ENCODE measurements around the gene STXBP2. TPM values are rescaled to one million over a fixed set of nuclear protein-coding genes. Genes with fewer than 3 reads are reported as not detected.
"Not testable (repeated sequence)": the region's sequence is repeated elsewhere in the genome, so short reads cannot be mapped to it uniquely, and the experiment has no call there.

Gene STXBP2
- total RNA-seq, 1 donor from 2014 or later = 32.8 TPM

- peak; percentile 15 for TF ChIP-seq CTCF (IDR thresholded peaks at IDR 0.05; ENCODE audit: partially characterized antibody, unreplicated experiment)
- H3K27ac Mint-ChIP-seq (ENCODE audit: unreplicated experiment) = no peak overlapping the region
- peaks cover 14% of the 10 kb centered on the region for H3K4me1 Mint-ChIP-seq (ENCODE audit: low read depth, unreplicated experiment)
- no peak overlapping the region for H3K4me3 Mint-ChIP-seq (ENCODE audit: unreplicated experiment)
- no peaks in the 10 kb centered on the region for H3K36me3 Mint-ChIP-seq (ENCODE audit: unreplicated experiment)
- DNase-seq = no peak
- H3K27me3 Mint-ChIP-seq (ENCODE audit: unreplicated experiment) = peaks cover 16% of the 10 kb centered on the region
- peaks cover 12% of the 10 kb centered on the region for H3K9me3 Mint-ChIP-seq (ENCODE audit: unreplicated experiment)
Measured at GRCh38 chr19:7641290-7642276, 4.7 kb downstream of the STXBP2 start.

GRCh38 chr19:7642295-7643030, 5.6 kb downstream of the STXBP2 start:
- no peaks in the 10 kb centered on the region for H3K36me3 Mint-ChIP-seq (ENCODE audit: unreplicated experiment)
- peaks cover 14% of the 10 kb centered on the region for H3K4me1 Mint-ChIP-seq (ENCODE audit: low read depth, unreplicated experiment)
- no peak overlapping the region for H3K27ac Mint-ChIP-seq (ENCODE audit: unreplicated experiment)
- H3K27me3 Mint-ChIP-seq (ENCODE audit: unreplicated experiment) = peaks cover 13% of the 10 kb centered on the region
- H3K9me3 Mint-ChIP-seq (ENCODE audit: unreplicated experiment) = peaks cover 12% of the 10 kb centered on the region
- DNase-seq = no peak
- TF ChIP-seq CTCF (IDR thresholded peaks at IDR 0.05; ENCODE audit: partially characterized antibody, unreplicated experiment) = no peak
- no peak overlapping the region for H3K4me3 Mint-ChIP-seq (ENCODE audit: unreplicated experiment)

GRCh38 chr19:7643031-7643415, 6.1 kb downstream of the STXBP2 start:
- Mint-ChIP-seq H3K4me3 (ENCODE audit: unreplicated experiment) (no peak overlapping the region), H3K9me3 (ENCODE audit: unreplicated experiment) (peaks cover 11% of the 10 kb centered on the region), H3K36me3 (ENCODE audit: unreplicated experiment) (no peaks in the 10 kb centered on the region), H3K27me3 (ENCODE audit: unreplicated experiment) (peaks cover 13% of the 10 kb centered on the region), H3K4me1 (ENCODE audit: low read depth, unreplicated experiment) (peaks cover 14% of the 10 kb centered on the region), H3K27ac (ENCODE audit: unreplicated experiment) (no peak overlapping the region)
- no peak for TF ChIP-seq CTCF (IDR thresholded peaks at IDR 0.05; ENCODE audit: partially characterized antibody, unreplicated experiment)
- no peak for DNase-seq

- H3K4me1 Mint-ChIP-seq (ENCODE audit: low read depth, unreplicated experiment) = peaks cover 13% of the 10 kb centered on the region
- not testable (repeated sequence) for H3K9me3 Mint-ChIP-seq (ENCODE audit: unreplicated experiment); DNase-seq; H3K27ac Mint-ChIP-seq (ENCODE audit: unreplicated experiment); H3K4me3 Mint-ChIP-seq (ENCODE audit: unreplicated experiment); H3K36me3 Mint-ChIP-seq (ENCODE audit: unreplicated experiment)
- H3K27me3 Mint-ChIP-seq (ENCODE audit: unreplicated experiment) = peaks cover 10% of the 10 kb centered on the region
Measured at GRCh38 chr19:7643629-7644549, 7.0 kb downstream of the STXBP2 start.

GRCh38 chr19:7644550-7644877, 7.6 kb downstream of the STXBP2 start:
- Mint-ChIP-seq H3K27me3 (ENCODE audit: unreplicated experiment) (peaks cover 8% of the 10 kb centered on the region), H3K27ac (ENCODE audit: unreplicated experiment) (no peak overlapping the region), H3K4me3 (ENCODE audit: unreplicated experiment) (no peak overlapping the region), H3K9me3 (ENCODE audit: unreplicated experiment) (peaks cover 5% of the 10 kb centered on the region), H3K36me3 (ENCODE audit: unreplicated experiment) (no peaks in the 10 kb centered on the region), H3K4me1 (ENCODE audit: low read depth, unreplicated experiment) (peaks cover 10% of the 10 kb centered on the region)
- TF ChIP-seq CTCF (IDR thresholded peaks at IDR 0.05; ENCODE audit: partially characterized antibody, unreplicated experiment) = no peak
- no peak for DNase-seq

All from glutamatergic neuron (in vitro differentiated cells).